ENCODE results near the gene FBXW5. TPM values are rescaled to one million over a fixed set of nuclear protein-coding genes. Genes with fewer than 3 reads are reported as not detected.

FBXW5 gene
- total RNA-seq, 1 experiment from 2014 or later: 40.4 TPM

GRCh38 chr9:136951541-136952320 lies 7.2 kb upstream of the FBXW5 start, which contains the start of gene LCN12:
LCN12 (plus strand) TSS chr9:136952273; CDS start chr9:136952328, 55 bp downstream.
- no peaks in the 10 kb centered on the region for H3K4me1 ChIP-seq

DNA sequence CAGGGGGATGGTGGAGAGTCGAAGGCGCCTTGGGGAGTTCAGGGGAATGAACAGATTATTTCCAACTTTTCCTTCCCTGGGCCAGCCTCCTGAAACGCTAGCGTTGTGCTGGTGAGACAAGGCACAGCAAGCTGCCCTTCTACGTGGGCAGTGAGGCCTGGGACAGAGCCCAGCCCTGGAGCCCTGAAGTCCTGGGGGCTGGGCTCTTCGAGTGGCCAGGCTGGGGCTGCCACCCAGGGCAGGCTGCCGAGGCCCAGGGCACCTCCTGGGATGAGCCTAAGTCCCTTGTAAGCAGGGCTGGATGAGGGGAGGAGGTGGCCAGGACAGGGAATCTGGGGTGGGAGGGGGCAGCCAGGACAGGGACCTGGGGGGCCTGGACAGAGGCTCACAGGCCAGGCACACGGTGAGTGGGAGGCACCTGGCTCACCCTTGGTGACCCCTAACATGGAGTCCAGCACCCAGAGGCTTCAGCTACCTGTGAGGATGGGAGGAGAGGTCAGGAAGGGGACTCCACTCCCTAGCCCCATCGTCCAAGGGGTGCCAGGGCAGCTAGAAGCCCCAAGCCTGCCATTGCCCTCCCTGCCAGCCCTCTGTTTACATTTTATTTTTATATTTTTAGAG lies 6.2 kb upstream of the FBXW5 start:
- Histone ChIP-seq H3K27ac (no peak overlapping the region), H3K4me1 (no peaks in the 10 kb centered on the region), H3K4me3 (no peak overlapping the region)

More at GRCh38 chr9:136951541-136952320, 7.2 kb upstream of the FBXW5 start, which contains the start of gene LCN12:
- Histone ChIP-seq H3K27ac (no peak within 1 kb of the TSS), H3K36me3 (no peaks in the 10 kb centered on the region), H3K27me3 (peaks cover 41% of the 10 kb centered on the region), H3K9me3 (replicated peaks) (no peaks in the 10 kb centered on the region), H3K4me3 (no peak within 1 kb of the TSS)
- DNase-seq: peak in 1 of 2 experiments; percentile 7

GRCh38 chr9:136949817-136950655 lies 5.5 kb upstream of the FBXW5 start:
- no peaks in the 10 kb centered on the region for H3K36me3 ChIP-seq
- DNase-seq: peak; percentile 83 to 90
- H3K9me3 ChIP-seq (replicated peaks): no peaks in the 10 kb centered on the region
- H3K4me1 ChIP-seq: no peaks in the 10 kb centered on the region
- H3K27me3 ChIP-seq: peaks cover 38% of the 10 kb centered on the region
- peak overlapping the region; percentile 55 for H3K4me3 ChIP-seq
- H3K27ac ChIP-seq: no peak overlapping the region

More for the DNA sequence above, 6.2 kb upstream of the FBXW5 start:
- Histone ChIP-seq H3K9me3 (replicated peaks) (no peaks in the 10 kb centered on the region), H3K36me3 (no peaks in the 10 kb centered on the region), H3K27me3 (peaks cover 41% of the 10 kb centered on the region)
- peak in 1 of 2 experiments; percentile 2 for DNase-seq

DNA sequence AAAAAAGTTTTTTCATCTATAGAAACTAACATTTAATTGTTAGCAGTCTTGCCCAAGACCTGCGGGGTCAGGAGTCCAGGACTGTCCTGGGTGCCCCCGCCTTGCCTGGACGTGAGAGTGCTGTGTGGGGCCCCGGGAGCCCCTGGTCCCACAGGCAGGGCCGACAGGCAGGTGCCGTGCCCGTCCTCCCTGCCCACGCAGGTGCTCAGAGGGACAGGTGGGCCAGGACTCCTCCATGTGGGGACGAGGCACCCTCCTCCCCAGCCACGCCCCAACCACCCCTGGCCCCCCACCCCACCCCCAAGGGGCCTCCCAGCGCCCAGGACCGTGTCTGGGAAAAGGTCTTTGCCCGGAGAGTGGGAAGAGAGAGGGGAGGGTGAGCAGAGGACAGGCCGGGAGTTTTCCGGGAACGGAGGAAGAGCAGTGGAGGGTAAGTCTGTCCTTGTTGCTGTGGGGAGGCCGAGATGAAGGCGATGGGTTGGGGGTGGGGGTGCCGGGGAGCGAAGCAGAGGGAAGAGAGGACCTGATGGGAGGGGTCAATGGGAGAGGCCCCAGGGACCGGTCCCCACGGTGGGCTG lies 4.8 kb upstream of the FBXW5 start:
- Histone ChIP-seq H3K4me1 (no peaks in the 10 kb centered on the region), H3K27me3 (peaks cover 34% of the 10 kb centered on the region), H3K36me3 (no peaks in the 10 kb centered on the region), H3K27ac (no peak overlapping the region), H3K4me3 (peak overlapping the region; percentile 55), H3K9me3 (replicated peaks) (no peaks in the 10 kb centered on the region)
- peak in 1 of 2 experiments; percentile 2 for DNase-seq

GRCh38 chr9:136947955-136948510 lies 3.5 kb upstream of the FBXW5 start:
- no peaks in the 10 kb centered on the region for H3K36me3 ChIP-seq
- DNase-seq: peak; percentile 64 to 72
- peaks cover 26% of the 10 kb centered on the region for H3K27me3 ChIP-seq
- H3K9me3 ChIP-seq (replicated peaks): no peaks in the 10 kb centered on the region
- H3K4me3 ChIP-seq: no peak overlapping the region
- H3K4me1 ChIP-seq: peaks cover 3% of the 10 kb centered on the region; the same call in 1 of the 2 replicates
- H3K27ac ChIP-seq: no peak overlapping the region

DNA sequence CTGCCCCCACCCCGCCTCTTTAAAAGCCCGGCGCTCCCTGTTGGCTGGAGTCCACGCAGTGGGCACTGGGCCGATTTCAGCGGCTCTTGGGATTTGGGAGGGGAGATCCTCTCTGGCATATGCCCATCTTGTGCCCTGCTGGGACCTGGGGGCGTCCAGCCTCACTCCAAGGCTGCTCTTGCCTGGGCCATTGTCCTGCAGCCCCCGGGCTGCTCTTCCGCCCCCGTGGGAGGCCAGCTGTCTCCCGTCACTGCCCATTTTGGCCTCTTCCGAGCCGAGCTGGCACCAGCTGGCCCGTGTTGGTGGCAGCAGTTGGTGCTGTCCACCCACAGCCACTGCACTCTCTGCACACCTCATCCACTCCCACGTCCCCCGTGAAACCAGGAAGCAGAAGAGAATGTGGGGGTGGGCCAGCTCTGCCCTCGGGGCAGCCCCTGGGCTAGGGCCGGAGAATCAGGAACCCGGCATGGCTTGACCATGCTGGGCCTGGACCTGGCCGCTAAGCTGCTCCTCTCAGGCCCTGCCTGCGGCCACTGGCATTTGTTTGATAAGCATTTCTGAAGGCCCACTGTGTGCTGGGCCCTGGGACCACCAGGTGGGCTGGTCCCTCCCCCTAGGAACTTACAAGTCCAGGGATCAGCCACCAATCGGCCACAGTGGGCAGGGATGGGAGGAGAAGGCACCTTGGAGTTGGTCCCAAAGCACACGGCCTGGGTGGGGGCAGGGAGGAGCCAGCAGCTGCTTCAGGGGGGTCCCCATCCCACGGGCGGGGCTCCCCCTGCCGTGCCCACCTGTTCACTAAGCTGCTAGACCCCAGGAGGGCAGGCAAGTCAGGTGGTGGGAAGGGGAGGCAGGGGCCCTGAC lies 2.7 kb upstream of the FBXW5 start:
- Histone ChIP-seq H3K9me3 (replicated peaks) (no peaks in the 10 kb centered on the region), H3K27me3 (peaks cover 21% of the 10 kb centered on the region), H3K4me3 (no peak overlapping the region), H3K36me3 (peaks cover 6% of the 10 kb centered on the region), H3K27ac (no peak overlapping the region), H3K4me1 (peaks cover 3% of the 10 kb centered on the region; the same call in 1 of the 2 replicates)
- DNase-seq: peak in 1 of 2 experiments; percentile 14

- peak in 1 of 2 experiments; percentile 4 for DNase-seq
- Histone ChIP-seq H3K27ac (no peak overlapping the region), H3K4me3 (no peak overlapping the region), H3K4me1 (peaks cover 3% of the 10 kb centered on the region; the same call in 1 of the 2 replicates), H3K9me3 (replicated peaks) (no peaks in the 10 kb centered on the region), H3K36me3 (peaks cover 14% of the 10 kb centered on the region), H3K27me3 (peaks cover 15% of the 10 kb centered on the region; the same call in 1 of the 2 replicates)
Measured at GRCh38 chr9:136946228-136947027, 1.9 kb upstream of the FBXW5 start.

DNA sequence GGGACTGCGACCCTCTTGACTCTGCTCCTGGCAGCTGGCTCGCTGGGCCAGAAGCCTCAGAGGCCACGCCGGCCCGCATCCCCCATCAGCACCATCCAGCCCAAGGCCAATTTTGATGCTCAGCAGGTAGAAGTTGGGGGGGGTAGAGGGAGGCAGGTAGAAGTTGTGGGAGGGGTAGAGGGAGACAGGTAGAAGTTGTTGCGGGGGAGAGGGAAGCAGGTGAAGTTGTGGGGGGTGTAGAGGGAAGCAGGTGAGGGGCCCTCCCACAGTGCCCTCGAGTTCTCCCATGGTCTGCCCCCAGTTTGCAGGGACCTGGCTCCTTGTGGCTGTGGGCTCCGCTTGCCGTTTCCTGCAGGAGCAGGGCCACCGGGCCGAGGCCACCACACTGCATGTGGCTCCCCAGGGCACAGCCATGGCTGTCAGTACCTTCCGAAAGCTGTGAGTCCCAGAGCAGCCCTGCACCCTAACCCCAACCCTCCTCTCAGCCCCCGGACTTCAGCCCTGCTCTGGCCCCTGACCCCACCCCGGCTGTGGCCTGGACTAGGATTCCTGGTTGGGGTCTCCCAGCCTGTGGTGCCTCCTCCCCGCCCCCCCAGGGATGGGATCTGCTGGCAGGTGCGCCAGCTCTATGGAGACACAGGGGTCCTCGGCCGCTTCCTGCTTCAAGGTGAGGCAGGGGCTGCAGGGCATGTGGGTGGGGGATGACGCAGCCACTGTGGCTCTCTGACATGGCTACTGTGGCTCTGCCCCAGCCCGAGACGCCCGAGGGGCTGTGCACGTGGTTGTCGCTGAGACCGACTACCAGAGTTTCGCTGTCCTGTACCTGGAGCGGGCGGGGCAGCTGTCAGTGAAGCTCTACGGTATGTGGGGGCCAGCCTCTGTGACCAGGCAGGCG lies 1.0 kb upstream of the FBXW5 start:
- peaks cover 22% of the 10 kb centered on the region for H3K36me3 ChIP-seq
- H3K9me3 ChIP-seq (replicated peaks): no peaks in the 10 kb centered on the region
- H3K27me3 ChIP-seq: peaks cover 9% of the 10 kb centered on the region; the same call in 1 of the 2 replicates
- no peak for DNase-seq
- H3K4me1 ChIP-seq: peaks cover 3% of the 10 kb centered on the region; the same call in 1 of the 2 replicates
- no peak overlapping the region for H3K27ac ChIP-seq
- no peak overlapping the region for H3K4me3 ChIP-seq

GRCh38 chr9:136944212-136944518 lies 373 bp downstream of the FBXW5 start:
- Histone ChIP-seq H3K4me3 (peak overlapping the region; percentile 74), H3K27me3 (peaks cover 7% of the 10 kb centered on the region; the same call in 1 of the 2 replicates), H3K36me3 (peaks cover 34% of the 10 kb centered on the region), H3K4me1 (peaks cover 3% of the 10 kb centered on the region; the same call in 1 of the 2 replicates), H3K27ac (no peak overlapping the region), H3K9me3 (replicated peaks) (0 out of 2 replicates have a peak, but pooled peaks cover under 1% of the 10 kb centered on the region)
- DNase-seq: no peak

GRCh38 chr9:136943291-136944211 lies 987 bp downstream of the FBXW5 start:
- peaks cover 3% of the 10 kb centered on the region; the same call in 1 of the 2 replicates for H3K4me1 ChIP-seq
- H3K36me3 ChIP-seq: peaks cover 39% of the 10 kb centered on the region
- no peak overlapping the region for H3K27ac ChIP-seq
- H3K27me3 ChIP-seq: peaks cover 7% of the 10 kb centered on the region; the same call in 1 of the 2 replicates
- peak overlapping the region; percentile 74 for H3K4me3 ChIP-seq
- 0 out of 2 replicates have a peak, but pooled peaks cover 2% of the 10 kb centered on the region for H3K9me3 ChIP-seq (replicated peaks)
- DNase-seq: peak; percentile 52

- DNase-seq: no peak
- H3K4me3 ChIP-seq: no peak overlapping the region
- peaks cover 41% of the 10 kb centered on the region for H3K36me3 ChIP-seq
- peaks cover 3% of the 10 kb centered on the region; the same call in 1 of the 2 replicates for H3K4me1 ChIP-seq
- no peak overlapping the region for H3K27ac ChIP-seq
- H3K27me3 ChIP-seq: peaks cover 7% of the 10 kb centered on the region; the same call in 1 of the 2 replicates
- H3K9me3 ChIP-seq (replicated peaks): 0 out of 2 replicates have a peak, but pooled peaks cover 2% of the 10 kb centered on the region
Measured at GRCh38 chr9:136942881-136943230, 1.7 kb downstream of the FBXW5 start.

Measured in SJCRH30 (cell line).